HEK293 (cell line): ENCODE results near the gene PDZD2.

Source experiments
- BCL11A ChIP-seq: fragments of 450-650 bp; formaldehyde crosslinking; IDR thresholded peaks from 2 replicates; pipeline ENCODE4 v1.5.1; 2016; ENCODE audit warnings: low read depth, missing biosample characterization, missing genetic modification characterization
- CTCF ChIP-seq: fragments of 450-650 bp; formaldehyde crosslinking; IDR thresholded peaks from 2 replicates; pipeline ENCODE4 v1.5.1; 2016; ENCODE audit warnings: missing biosample characterization, missing genetic modification characterization
- GFI1B ChIP-seq: fragments of 450-650 bp; formaldehyde crosslinking; IDR thresholded peaks from 2 replicates; pipeline ENCODE4 v1.5.1; 2016; ENCODE audit warnings: missing biosample characterization, missing genetic modification characterization
- KLF10 ChIP-seq: fragments of 450-650 bp; IDR thresholded peaks from 2 replicates; pipeline ENCODE4 v1.5.1; 2018; ENCODE audit warnings: missing biosample characterization, mild to moderate bottlenecking, missing genetic modification characterization
- MEIS1 ChIP-seq: sonication (generic); formaldehyde crosslinking; IDR thresholded peaks from 2 replicates; pipeline ENCODE4 v1.8.1; 2022; ENCODE audit warnings: missing genetic modification reagents, mild to moderate bottlenecking, borderline replicate concordance
- MYNN ChIP-seq: fragments of 450-650 bp; formaldehyde crosslinking; IDR thresholded peaks from 2 replicates; pipeline ENCODE4 v1.5.1; 2016; ENCODE audit warnings: missing biosample characterization, missing genetic modification characterization, borderline replicate concordance
- TCF7L2 ChIP-seq: IDR thresholded peaks from 2 replicates; pipeline ENCODE4 v1.6.1; 2011; ENCODE audit warnings: low read depth, mild to moderate bottlenecking, inconsistent platforms, low read length, moderate library complexity, borderline replicate concordance
- ZBTB21 ChIP-seq: fragments of 450-650 bp; formaldehyde crosslinking; IDR thresholded peaks from 2 replicates; pipeline ENCODE4 v1.5.1; 2017; ENCODE audit warnings: missing biosample characterization, missing genetic modification characterization
- ZNF174 ChIP-seq: fragments of 450-650 bp; formaldehyde crosslinking; IDR thresholded peaks from 2 replicates; pipeline ENCODE4 v1.5.0; 2017; ENCODE audit warnings: missing biosample characterization, mild to moderate bottlenecking, missing genetic modification characterization
- ZNF354C ChIP-seq: fragments of 450-650 bp; formaldehyde crosslinking; IDR thresholded peaks from 2 replicates; pipeline ENCODE4 v1.5.1; 2016; ENCODE audit warnings: missing biosample characterization, missing genetic modification characterization, low read depth, borderline replicate concordance
- ZNF645 ChIP-seq: fragments of 450-650 bp; formaldehyde crosslinking; IDR thresholded peaks from 2 replicates; pipeline ENCODE4; 2016; ENCODE audit warnings: missing biosample characterization, missing genetic modification characterization
- TF ChIP-seq, protein P1 (sequence below): fragments of 450-650 bp; formaldehyde crosslinking; IDR thresholded peaks from 2 replicates; pipeline ENCODE4 v1.5.1; 2016; ENCODE audit warnings: missing biosample characterization, missing genetic modification characterization
- TF ChIP-seq, protein P2 (sequence below): fragments of 450-650 bp; formaldehyde crosslinking; IDR thresholded peaks from 2 replicates; pipeline ENCODE4 v1.5.1; 2016; ENCODE audit warnings: missing biosample characterization, missing genetic modification characterization

- TF ChIP-seq TCF7L2, result no peak
- no peak for TF ChIP-seq ZBTB21 (tag by site-specific recombination)
- no peak for TF ChIP-seq KLF10 (tag by site-specific recombination)
- TF ChIP-seq CTCF (tag by site-specific recombination), result no peak
- no peak for TF ChIP-seq MYNN (tag by site-specific recombination)
- TF ChIP-seq, protein P1, sequence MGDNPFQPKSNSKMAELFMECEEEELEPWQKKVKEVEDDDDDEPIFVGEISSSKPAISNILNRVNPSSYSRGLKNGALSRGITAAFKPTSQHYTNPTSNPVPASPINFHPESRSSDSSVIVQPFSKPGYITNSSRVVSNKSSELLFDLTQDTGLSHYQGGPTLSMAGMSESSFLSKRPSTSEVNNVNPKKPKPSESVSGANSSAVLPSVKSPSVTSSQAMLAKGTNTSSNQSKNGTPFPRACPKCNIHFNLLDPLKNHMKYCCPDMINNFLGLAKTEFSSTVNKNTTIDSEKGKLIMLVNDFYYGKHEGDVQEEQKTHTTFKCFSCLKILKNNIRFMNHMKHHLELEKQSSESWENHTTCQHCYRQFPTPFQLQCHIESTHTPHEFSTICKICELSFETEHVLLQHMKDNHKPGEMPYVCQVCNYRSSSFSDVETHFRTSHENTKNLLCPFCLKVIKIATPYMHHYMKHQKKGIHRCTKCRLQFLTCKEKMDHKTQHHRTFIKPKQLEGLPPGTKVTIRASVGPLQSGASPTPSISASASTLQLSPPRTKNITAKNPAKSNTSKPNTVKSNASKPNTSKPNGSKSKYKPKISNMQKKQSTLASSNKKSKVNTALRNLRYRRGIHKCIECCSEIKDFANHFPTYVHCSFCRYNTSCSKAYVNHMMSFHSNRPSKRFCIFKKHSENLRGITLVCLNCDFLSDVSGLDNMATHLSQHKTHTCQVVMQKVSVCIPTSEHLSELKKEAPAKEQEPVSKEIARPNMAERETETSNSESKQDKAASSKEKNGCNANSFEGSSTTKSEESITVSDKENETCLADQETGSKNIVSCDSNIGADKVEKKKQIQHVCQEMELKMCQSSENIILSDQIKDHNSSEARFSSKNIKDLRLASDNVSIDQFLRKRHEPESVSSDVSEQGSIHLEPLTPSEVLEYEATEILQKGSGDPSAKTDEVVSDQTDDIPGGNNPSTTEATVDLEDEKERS (tag by site-specific recombination), result no peak
- TF ChIP-seq, protein P2, sequence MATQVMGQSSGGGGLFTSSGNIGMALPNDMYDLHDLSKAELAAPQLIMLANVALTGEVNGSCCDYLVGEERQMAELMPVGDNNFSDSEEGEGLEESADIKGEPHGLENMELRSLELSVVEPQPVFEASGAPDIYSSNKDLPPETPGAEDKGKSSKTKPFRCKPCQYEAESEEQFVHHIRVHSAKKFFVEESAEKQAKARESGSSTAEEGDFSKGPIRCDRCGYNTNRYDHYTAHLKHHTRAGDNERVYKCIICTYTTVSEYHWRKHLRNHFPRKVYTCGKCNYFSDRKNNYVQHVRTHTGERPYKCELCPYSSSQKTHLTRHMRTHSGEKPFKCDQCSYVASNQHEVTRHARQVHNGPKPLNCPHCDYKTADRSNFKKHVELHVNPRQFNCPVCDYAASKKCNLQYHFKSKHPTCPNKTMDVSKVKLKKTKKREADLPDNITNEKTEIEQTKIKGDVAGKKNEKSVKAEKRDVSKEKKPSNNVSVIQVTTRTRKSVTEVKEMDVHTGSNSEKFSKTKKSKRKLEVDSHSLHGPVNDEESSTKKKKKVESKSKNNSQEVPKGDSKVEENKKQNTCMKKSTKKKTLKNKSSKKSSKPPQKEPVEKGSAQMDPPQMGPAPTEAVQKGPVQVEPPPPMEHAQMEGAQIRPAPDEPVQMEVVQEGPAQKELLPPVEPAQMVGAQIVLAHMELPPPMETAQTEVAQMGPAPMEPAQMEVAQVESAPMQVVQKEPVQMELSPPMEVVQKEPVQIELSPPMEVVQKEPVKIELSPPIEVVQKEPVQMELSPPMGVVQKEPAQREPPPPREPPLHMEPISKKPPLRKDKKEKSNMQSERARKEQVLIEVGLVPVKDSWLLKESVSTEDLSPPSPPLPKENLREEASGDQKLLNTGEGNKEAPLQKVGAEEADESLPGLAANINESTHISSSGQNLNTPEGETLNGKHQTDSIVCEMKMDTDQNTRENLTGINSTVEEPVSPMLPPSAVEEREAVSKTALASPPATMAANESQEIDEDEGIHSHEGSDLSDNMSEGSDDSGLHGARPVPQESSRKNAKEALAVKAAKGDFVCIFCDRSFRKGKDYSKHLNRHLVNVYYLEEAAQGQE (tag by site-specific recombination), result no peak
- no peak for TF ChIP-seq ZNF645 (tag by site-specific recombination)
- TF ChIP-seq GFI1B (tag by site-specific recombination), result no peak
- TF ChIP-seq BCL11A (tag by site-specific recombination), result no peak
- no peak for TF ChIP-seq ZNF354C
- no peak for TF ChIP-seq MEIS1 (CRISPR knock-in tag)
- no peak for TF ChIP-seq ZNF174 (tag by site-specific recombination)
Measured at GRCh38 chr5:31888564-31888963, 249.6 kb downstream of the PDZD2 start.
